ENCODE measurements around the gene WIPF1. TPM values are rescaled to one million over a fixed set of nuclear protein-coding genes. Genes with fewer than 3 reads are reported as not detected.

WIPF1 gene
- total and polyA plus RNA-seq, 2 experiments from 2014 or later = 20.1 to 32.7 TPM

DNA sequence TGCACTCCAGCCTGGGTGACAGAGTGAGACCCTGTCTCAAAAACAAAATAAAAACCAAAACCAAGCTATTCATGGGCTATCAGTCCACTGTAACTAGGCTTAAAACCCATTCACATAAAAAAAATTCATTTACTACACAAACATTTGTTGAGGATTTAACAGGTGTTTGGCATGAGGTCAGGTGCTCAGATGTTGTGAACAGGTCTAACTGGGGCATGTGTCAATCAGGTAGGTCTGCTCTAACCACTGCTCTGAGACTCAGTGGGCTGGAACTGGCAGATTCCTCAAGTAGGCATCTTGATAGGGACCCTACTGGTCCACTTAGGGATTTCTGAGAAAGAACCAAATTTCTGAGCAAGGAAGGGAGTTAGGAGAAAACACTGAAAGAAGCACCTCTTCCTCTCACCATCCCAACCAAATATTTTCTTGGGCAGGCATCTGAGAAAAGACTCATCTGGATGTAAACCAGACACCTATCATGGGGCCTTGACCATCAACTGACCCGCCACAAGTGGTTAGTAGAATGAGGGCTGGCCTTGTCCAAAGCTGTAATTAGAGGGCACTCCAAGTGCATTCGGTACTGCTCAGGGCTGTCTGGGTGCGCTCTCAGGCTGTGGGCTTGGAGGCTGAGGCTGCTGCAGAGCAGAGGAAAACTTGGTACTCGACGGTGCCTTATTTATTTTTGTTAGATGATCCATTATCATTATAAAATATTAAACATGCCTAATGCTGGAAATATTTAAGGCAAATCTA is 33.9 kb downstream of the WIPF1 start:
- Histone ChIP-seq H2AFZ (no peak overlapping the region), H3K4me3 (no peak overlapping the region), H3K9me2 (replicated peaks; ENCODE audit: insufficient read depth) (no peaks in the 10 kb centered on the region), H3K27ac (no peak overlapping the region), H3K4me2 (no peak overlapping the region), H3K9me3 (ENCODE audit: low read depth) (no peaks in the 10 kb centered on the region), H3K36me3 (replicated peaks; ENCODE audit: insufficient read depth, low read depth) (no peaks in the 10 kb centered on the region), H3K27me3 (no peaks in the 10 kb centered on the region), H3K4me1 (ENCODE audit: insufficient read depth) (no peaks in the 10 kb centered on the region), H3K79me2 (no peaks in the 10 kb centered on the region), H4K20me1 (ENCODE audit: insufficient read depth, poor library complexity, severe bottlenecking) (no peaks in the 10 kb centered on the region)
- DNase-seq (ENCODE audit: low spot score) = no peak
- 83% methylated on average over 5 of the region's 5 CpGs for WGBS (ENCODE audit: low lambda C conversion rate, missing lambda C conversion rate)
- TF ChIP-seq, protein P1, sequence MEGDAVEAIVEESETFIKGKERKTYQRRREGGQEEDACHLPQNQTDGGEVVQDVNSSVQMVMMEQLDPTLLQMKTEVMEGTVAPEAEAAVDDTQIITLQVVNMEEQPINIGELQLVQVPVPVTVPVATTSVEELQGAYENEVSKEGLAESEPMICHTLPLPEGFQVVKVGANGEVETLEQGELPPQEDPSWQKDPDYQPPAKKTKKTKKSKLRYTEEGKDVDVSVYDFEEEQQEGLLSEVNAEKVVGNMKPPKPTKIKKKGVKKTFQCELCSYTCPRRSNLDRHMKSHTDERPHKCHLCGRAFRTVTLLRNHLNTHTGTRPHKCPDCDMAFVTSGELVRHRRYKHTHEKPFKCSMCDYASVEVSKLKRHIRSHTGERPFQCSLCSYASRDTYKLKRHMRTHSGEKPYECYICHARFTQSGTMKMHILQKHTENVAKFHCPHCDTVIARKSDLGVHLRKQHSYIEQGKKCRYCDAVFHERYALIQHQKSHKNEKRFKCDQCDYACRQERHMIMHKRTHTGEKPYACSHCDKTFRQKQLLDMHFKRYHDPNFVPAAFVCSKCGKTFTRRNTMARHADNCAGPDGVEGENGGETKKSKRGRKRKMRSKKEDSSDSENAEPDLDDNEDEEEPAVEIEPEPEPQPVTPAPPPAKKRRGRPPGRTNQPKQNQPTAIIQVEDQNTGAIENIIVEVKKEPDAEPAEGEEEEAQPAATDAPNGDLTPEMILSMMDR (IDR thresholded peaks at IDR 0.05; ENCODE audit: poor library complexity) = no peak
- TF ChIP-seq EZH2phosphoT487 (IDR thresholded peaks at IDR 0.05; ENCODE audit: low read depth, severe bottlenecking, unreplicated experiment) = no peak
- TF ChIP-seq EZH2 (IDR thresholded peaks at IDR 0.05; ENCODE audit: borderline replicate concordance) = no peak

GRCh38 chr2:174561972-174562370 is 35.6 kb downstream of the WIPF1 start:
- Histone ChIP-seq H2AFZ (no peak overlapping the region), H3K9me3 (ENCODE audit: low read depth) (no peaks in the 10 kb centered on the region), H3K9me2 (replicated peaks; ENCODE audit: insufficient read depth) (no peaks in the 10 kb centered on the region), H3K79me2 (no peaks in the 10 kb centered on the region), H4K20me1 (ENCODE audit: insufficient read depth, poor library complexity, severe bottlenecking) (no peaks in the 10 kb centered on the region), H3K4me2 (no peak overlapping the region), H3K27me3 (no peaks in the 10 kb centered on the region), H3K36me3 (replicated peaks; ENCODE audit: insufficient read depth, low read depth) (no peaks in the 10 kb centered on the region), H3K27ac (no peak overlapping the region), H3K4me1 (ENCODE audit: insufficient read depth) (no peaks in the 10 kb centered on the region), H3K4me3 (no peak overlapping the region)
- 94% methylated on average over 5 of the region's 5 CpGs for WGBS (ENCODE audit: low lambda C conversion rate, missing lambda C conversion rate)
- no peak for DNase-seq (ENCODE audit: low spot score)
- TF ChIP-seq EZH2 (IDR thresholded peaks at IDR 0.05; ENCODE audit: borderline replicate concordance) = no peak
- no peak for TF ChIP-seq EZH2phosphoT487 (IDR thresholded peaks at IDR 0.05; ENCODE audit: low read depth, severe bottlenecking, unreplicated experiment)
- TF ChIP-seq, protein P1 (IDR thresholded peaks at IDR 0.05; ENCODE audit: poor library complexity) = no peak

- no peaks in the 10 kb centered on the region for H3K9me3 ChIP-seq (ENCODE audit: low read depth)
- H3K36me3 ChIP-seq (replicated peaks; ENCODE audit: insufficient read depth, low read depth) = no peaks in the 10 kb centered on the region
- peak; percentile 47 for DNase-seq (ENCODE audit: low spot score)
- TF ChIP-seq EZH2 (IDR thresholded peaks at IDR 0.05; ENCODE audit: borderline replicate concordance) = no peak
- no peak for TF ChIP-seq EZH2phosphoT487 (IDR thresholded peaks at IDR 0.05; ENCODE audit: low read depth, severe bottlenecking, unreplicated experiment)
- TF ChIP-seq, protein P1 (IDR thresholded peaks at IDR 0.05; ENCODE audit: poor library complexity) = no peak
- WGBS (ENCODE audit: low lambda C conversion rate, missing lambda C conversion rate) = 75% methylated on average over 8 of the region's 8 CpGs
- no peaks in the 10 kb centered on the region for H3K4me1 ChIP-seq (ENCODE audit: insufficient read depth)
- H3K4me2 ChIP-seq = no peak overlapping the region
- no peaks in the 10 kb centered on the region for H3K9me2 ChIP-seq (replicated peaks; ENCODE audit: insufficient read depth)
- H4K20me1 ChIP-seq (ENCODE audit: insufficient read depth, poor library complexity, severe bottlenecking) = no peaks in the 10 kb centered on the region
- H3K79me2 ChIP-seq = no peaks in the 10 kb centered on the region
- H3K27me3 ChIP-seq = no peaks in the 10 kb centered on the region
- H3K27ac ChIP-seq = peak overlapping the region; percentile 29
- H2AFZ ChIP-seq = no peak overlapping the region
- no peak overlapping the region for H3K4me3 ChIP-seq
Observed at GRCh38 chr2:174561283-174561971, 36.2 kb downstream of the WIPF1 start.

Data from hepatocyte (in vitro differentiated cells).